ENCODE results near the gene DBX1.

GRCh38 chr11:20161923-20162744 is 1.9 kb upstream of the DBX1 start:
- no peak for TF ChIP-seq CTCF (conservative IDR thresholded peaks at IDR 0.05; ENCODE audit: low read depth in 2 of 2)
- peak; percentile 82 for TF ChIP-seq EZH2 (IDR thresholded peaks at IDR 0.05; ENCODE audit: low read depth, unreplicated experiment)
- TF ChIP-seq POLR2AphosphoS5 (IDR thresholded peaks at IDR 0.05; ENCODE audit: low read depth): no peak
- TF ChIP-seq ETS1 (IDR thresholded peaks at IDR 0.05): no peak
- TF ChIP-seq REST (IDR thresholded peaks at IDR 0.05; ENCODE audit: unreplicated experiment): no peak
- TF ChIP-seq CREB1 (CRISPR knock-in tag; IDR thresholded peaks at IDR 0.05; ENCODE audit: low read depth): no peak
- peak; percentile 7 for TF ChIP-seq EZH2phosphoT487 (IDR thresholded peaks at IDR 0.05; ENCODE audit: unreplicated experiment)
- TF ChIP-seq JUNB (IDR thresholded peaks at IDR 0.05; ENCODE audit: unreplicated experiment): no peak
- no peak for TF ChIP-seq STAT1 (IDR thresholded peaks at IDR 0.05; ENCODE audit: unreplicated experiment)
- no peak for TF ChIP-seq ZNF331 (CRISPR knock-in tag; IDR thresholded peaks at IDR 0.05; ENCODE audit: low read depth)
